Effector CD4-positive, alpha-beta T cell (primary cell): ENCODE results near the gene SLC28A1.
"Not testable (repeated sequence)": the region's sequence is repeated elsewhere in the genome, so short reads cannot be mapped to it uniquely, and the experiment has no call there.

Experiments
- DNase-seq: peaks from one replicate; pipeline ENCODE4 v3.0.0-alpha.2; 2020

SLC28A1 gene

GRCh38 chr15:84910928-84911623 lies 26.6 kb downstream of the SLC28A1 start:
- DNase-seq: no peak

GRCh38 chr15:84911879-84912660 lies 27.6 kb downstream of the SLC28A1 start:
- no peak for DNase-seq

- DNase-seq: no peak
These were observed 28.9 kb downstream of the SLC28A1 start for GRCh38 chr15:84913360-84913723.

- DNase-seq: no peak
These were observed 29.9 kb downstream of the SLC28A1 start for GRCh38 chr15:84914351-84914750.

- no peak for DNase-seq
These were observed 30.6 kb downstream of the SLC28A1 start for GRCh38 chr15:84914909-84915605.

- DNase-seq: no peak
These were observed 31.1 kb downstream of the SLC28A1 start for GRCh38 chr15:84915606-84915958.

- no peak for DNase-seq
These were observed 33.0 kb downstream of the SLC28A1 start for GRCh38 chr15:84917452-84917851.

GRCh38 chr15:84919106-84919667 lies 34.7 kb downstream of the SLC28A1 start:
- no peak for DNase-seq

- DNase-seq: no peak
These were observed 36.7 kb downstream of the SLC28A1 start for GRCh38 chr15:84921121-84921520.

- DNase-seq: no peak
These were observed 38.1 kb downstream of the SLC28A1 start for GRCh38 chr15:84922530-84922929.

GRCh38 chr15:84924077-84924731 lies 39.7 kb downstream of the SLC28A1 start:
- DNase-seq: no peak

- DNase-seq: not testable (repeated sequence)
These were observed 40.5 kb downstream of the SLC28A1 start for GRCh38 chr15:84924821-84925569.

GRCh38 chr15:84925906-84926305 lies 41.4 kb downstream of the SLC28A1 start:
- no peak for DNase-seq

- DNase-seq: no peak
These were observed 42.2 kb downstream of the SLC28A1 start for GRCh38 chr15:84926491-84927230.

GRCh38 chr15:84928843-84929168 lies 44.3 kb downstream of the SLC28A1 start:
- no peak for DNase-seq

GRCh38 chr15:84929795-84930603 lies 45.5 kb downstream of the SLC28A1 start:
- no peak for DNase-seq

- no peak for DNase-seq
These were observed 50.7 kb downstream of the SLC28A1 start for GRCh38 chr15:84934942-84935729.

GRCh38 chr15:84937144-84937543 lies 52.7 kb downstream of the SLC28A1 start:
- DNase-seq: no peak

GRCh38 chr15:84938726-84939125 lies 54.3 kb downstream of the SLC28A1 start:
- DNase-seq: no peak

GRCh38 chr15:84940399-84940798 lies 55.9 kb downstream of the SLC28A1 start:
- DNase-seq: no peak
